HAP-1 (cell line): ENCODE data around the gene ILK.

ENCODE experiments used
- DNase-seq, 2 experiments: peaks; one replicate each; pipeline ENCODE4 v3.0.0-alpha.2; 2016 to 2020; ENCODE audit warnings: low spot score in 2 of 2
- H3K27me3 ChIP-seq: fragments of 250-450 bp; sonication (Bioruptor Pico); 2 replicates; pipeline ENCODE4 v1.5.1; 2020; ENCODE audit warnings: low read depth, mild to moderate bottlenecking, moderate library complexity
- H3K36me3 ChIP-seq: fragments of 250-450 bp; sonication (Bioruptor Pico); replicated peaks from 2 replicates; pipeline ENCODE4 v1.5.1; 2020; ENCODE audit warnings: mild to moderate bottlenecking
- H3K4me1 ChIP-seq: fragments of 250-450 bp; sonication (Bioruptor Pico); 2 replicates; pipeline ENCODE4 v1.5.1; 2020; ENCODE audit warnings: mild to moderate bottlenecking
- H3K4me3 ChIP-seq: fragments of 250-450 bp; sonication (Bioruptor Pico); 2 replicates; pipeline ENCODE4 v1.5.1; 2020; ENCODE audit warnings: mild to moderate bottlenecking, moderate library complexity
- H3K9me3 ChIP-seq: fragments of 250-450 bp; sonication (Bioruptor Pico); 2 replicates; pipeline ENCODE4 v1.5.1; 2020; ENCODE audit warnings: mild to moderate bottlenecking, moderate library complexity
- in situ Hi-C: fragments of 300-500 bp; cut with MboI; formaldehyde crosslinking; loops from 3 replicates; pipeline ENCODE4 v1.14.3; 2020; ENCODE audit warnings: low sequenced_read_pairs, inconsistent platforms, mixed read lengths

ILK gene

GRCh38 chr11:6603287-6604080 lies at the start of gene ILK, which contains the start of gene RRP8:
TSS of gene ILK (plus strand) at chr11:6603774. CDS start at chr11:6604272, 498 bp downstream.
TSS of gene RRP8 (minus strand) at chr11:6603616. CDS start at chr11:6603502, 114 bp downstream.
- in situ Hi-C loops: no loop called here
- H3K27me3 ChIP-seq: no peaks in the 10 kb centered on the region
- H3K4me3 ChIP-seq: peak within 1 kb of the TSS; percentile 94
- peaks cover 31% of the 10 kb centered on the region for H3K4me1 ChIP-seq
- no peaks in the 10 kb centered on the region for H3K9me3 ChIP-seq
- peaks cover 51% of the 10 kb centered on the region for H3K36me3 ChIP-seq
- peak; percentile 88 to 92 for DNase-seq

GRCh38 chr11:6554828-6555706 lies 48.5 kb upstream of the ILK start:
- DNase-seq: no peak
- H3K36me3 ChIP-seq: no peaks in the 10 kb centered on the region
- H3K4me3 ChIP-seq: no peak overlapping the region
- no peaks in the 10 kb centered on the region for H3K27me3 ChIP-seq
- in situ Hi-C loops: no loop called here
- H3K4me1 ChIP-seq: no peaks in the 10 kb centered on the region
- no peaks in the 10 kb centered on the region for H3K9me3 ChIP-seq

GRCh38 chr11:6556139-6556949 lies 47.2 kb upstream of the ILK start:
- in situ Hi-C loops: no loop called here
- no peaks in the 10 kb centered on the region for H3K9me3 ChIP-seq
- no peaks in the 10 kb centered on the region for H3K36me3 ChIP-seq

GRCh38 chr11:6557063-6557462 lies 46.5 kb upstream of the ILK start:
- Histone ChIP-seq H3K36me3 (no peaks in the 10 kb centered on the region), H3K4me3 (no peak overlapping the region), H3K4me1 (no peaks in the 10 kb centered on the region), H3K9me3 (no peaks in the 10 kb centered on the region), H3K27me3 (no peaks in the 10 kb centered on the region)
- DNase-seq: no peak
- in situ Hi-C loops: no loop called here

More at GRCh38 chr11:6556139-6556949, 47.2 kb upstream of the ILK start:
- no peak for DNase-seq
- Histone ChIP-seq H3K4me1 (no peaks in the 10 kb centered on the region), H3K4me3 (no peak overlapping the region), H3K27me3 (no peaks in the 10 kb centered on the region)

GRCh38 chr11:6557761-6558674 lies 45.6 kb upstream of the ILK start:
- H3K9me3 ChIP-seq: no peaks in the 10 kb centered on the region
- in situ Hi-C loops: no loop called here
- H3K4me1 ChIP-seq: no peaks in the 10 kb centered on the region
- no peaks in the 10 kb centered on the region for H3K36me3 ChIP-seq
- H3K4me3 ChIP-seq: no peak overlapping the region
- H3K27me3 ChIP-seq: no peaks in the 10 kb centered on the region
- no peak for DNase-seq

GRCh38 chr11:6559369-6559768 lies 44.2 kb upstream of the ILK start:
- H3K4me1 ChIP-seq: no peaks in the 10 kb centered on the region
- DNase-seq: no peak
- in situ Hi-C loops: no loop called here
- H3K9me3 ChIP-seq: no peaks in the 10 kb centered on the region
- no peaks in the 10 kb centered on the region for H3K36me3 ChIP-seq
- H3K27me3 ChIP-seq: no peaks in the 10 kb centered on the region
- no peak overlapping the region for H3K4me3 ChIP-seq

- no peaks in the 10 kb centered on the region for H3K36me3 ChIP-seq
- no peak for DNase-seq
- H3K4me1 ChIP-seq: no peaks in the 10 kb centered on the region
- no peak overlapping the region for H3K4me3 ChIP-seq
- in situ Hi-C loops: no loop called here
- H3K27me3 ChIP-seq: no peaks in the 10 kb centered on the region
- no peaks in the 10 kb centered on the region for H3K9me3 ChIP-seq
Observed at GRCh38 chr11:6561288-6561687, 42.3 kb upstream of the ILK start.

GRCh38 chr11:6563121-6563619 lies 40.4 kb upstream of the ILK start:
- no peaks in the 10 kb centered on the region for H3K27me3 ChIP-seq
- H3K4me1 ChIP-seq: no peaks in the 10 kb centered on the region
- H3K4me3 ChIP-seq: no peak overlapping the region
- no peaks in the 10 kb centered on the region for H3K9me3 ChIP-seq
- in situ Hi-C loops: no loop called here
- H3K36me3 ChIP-seq: no peaks in the 10 kb centered on the region
- DNase-seq: no peak

- Histone ChIP-seq H3K27me3 (no peaks in the 10 kb centered on the region), H3K4me3 (no peak overlapping the region)
Observed at GRCh38 chr11:6563667-6564066, 39.9 kb upstream of the ILK start.

GRCh38 chr11:6565325-6565724 lies 38.2 kb upstream of the ILK start:
- Histone ChIP-seq H3K36me3 (no peaks in the 10 kb centered on the region), H3K9me3 (no peaks in the 10 kb centered on the region), H3K4me3 (no peak overlapping the region), H3K27me3 (no peaks in the 10 kb centered on the region), H3K4me1 (no peaks in the 10 kb centered on the region)
- in situ Hi-C loops: no loop called here
- DNase-seq: no peak

More at GRCh38 chr11:6563667-6564066, 39.9 kb upstream of the ILK start:
- in situ Hi-C loops: no loop called here
- DNase-seq: no peak
- no peaks in the 10 kb centered on the region for H3K36me3 ChIP-seq
- H3K4me1 ChIP-seq: no peaks in the 10 kb centered on the region
- no peaks in the 10 kb centered on the region for H3K9me3 ChIP-seq

GRCh38 chr11:6565988-6566703 lies 37.4 kb upstream of the ILK start:
- no peak overlapping the region for H3K4me3 ChIP-seq
- DNase-seq: no peak
- in situ Hi-C loops: no loop called here

GRCh38 chr11:6566704-6567370 lies 36.7 kb upstream of the ILK start:
- Histone ChIP-seq H3K4me1 (no peaks in the 10 kb centered on the region), H3K4me3 (no peak overlapping the region), H3K9me3 (no peaks in the 10 kb centered on the region), H3K36me3 (no peaks in the 10 kb centered on the region), H3K27me3 (no peaks in the 10 kb centered on the region)
- in situ Hi-C loops: no loop called here
- DNase-seq: no peak

More at GRCh38 chr11:6565988-6566703, 37.4 kb upstream of the ILK start:
- no peaks in the 10 kb centered on the region for H3K36me3 ChIP-seq
- no peaks in the 10 kb centered on the region for H3K9me3 ChIP-seq
- H3K4me1 ChIP-seq: no peaks in the 10 kb centered on the region
- no peaks in the 10 kb centered on the region for H3K27me3 ChIP-seq
